OCI-LY7 (cell line): ENCODE results near the gene GAB4. TPM values are rescaled to one million over a fixed set of nuclear protein-coding genes. Genes with fewer than 3 reads are reported as not detected.
A peak's percentile ranks its signal among the peaks of the same experiment; 100 is the strongest.

Experiments used
- BruUV-seq: library from RNA; stranded (reverse); fragments of 400-500 nt; replicated peaks from 2 replicates; lab custom pipeline; 2021; lab: Mats Ljungman, UMichigan
- CTCF ChIA-PET: fragments of 300-600 bp; sonication (Branson Sonifier 250); formaldehyde crosslinking; loops from one replicate; lab custom pipeline; 2022; ENCODE audit warnings: antibody characterized with exemption; ENCODE audit not compliant: unreplicated experiment; lab: Charles Lee
- POLR2A ChIA-PET: fragments of 300-600 bp; sonication (Branson Sonifier 250); formaldehyde crosslinking; loops from one replicate; lab custom pipeline; 2022; ENCODE audit warnings: antibody characterized with exemption; lab: Charles Lee
- DNase-seq: peaks from one replicate; pipeline ENCODE4 v3.0.0-alpha.2; 2015; ENCODE audit warnings: low spot score
- H2AFZ ChIP-seq: fragments of 200-600 bp; sonication (generic), shearing (Covaris generic); 2 replicates; pipeline ENCODE4 v1.6.1; 2014; ENCODE audit warnings: mild to moderate bottlenecking, antibody characterized with exemption, low read length, moderate library complexity
- H3K27ac ChIP-seq: fragments of 200-600 bp; sonication (generic); 2 replicates; pipeline ENCODE4 v1.5.1; 2014; ENCODE audit warnings: mixed run types, low read depth, mild to moderate bottlenecking, moderate library complexity, low read length, inconsistent platforms; ENCODE audit not compliant: poor library complexity, severe bottlenecking
- H3K36me3 ChIP-seq: fragments of 200-600 bp; sonication (generic); 2 replicates; pipeline ENCODE4 v1.6.1; 2014; ENCODE audit warnings: mild to moderate bottlenecking, antibody characterized with exemption, low read length, moderate library complexity, mixed read lengths; ENCODE audit not compliant: insufficient read depth
- H3K4me1 ChIP-seq: fragments of 200-600 bp; sonication (generic); 2 replicates; pipeline ENCODE4 v1.5.1; 2014; ENCODE audit warnings: mild to moderate bottlenecking, low read length; ENCODE audit not compliant: insufficient read depth, poor library complexity, severe bottlenecking
- H3K4me2 ChIP-seq: fragments of 200-600 bp; sonication (generic); 2 replicates; pipeline ENCODE4 v1.6.1; 2014; ENCODE audit warnings: mild to moderate bottlenecking, low read length
- H3K4me3 ChIP-seq: fragments of 200-600 bp; sonication (generic); 2 replicates; pipeline ENCODE4 v1.5.1; 2014; ENCODE audit warnings: mild to moderate bottlenecking, low read depth, low read length; ENCODE audit not compliant: poor library complexity, severe bottlenecking
- H3K79me2 ChIP-seq: fragments of 200-600 bp; sonication (generic); 2 replicates; pipeline ENCODE4 v1.6.1; 2016; ENCODE audit warnings: low read depth, mild to moderate bottlenecking, low read length, moderate library complexity, mixed read lengths; ENCODE audit not compliant: insufficient read depth
- H3K9me2 ChIP-seq: fragments of 200-600 bp; sonication (generic); 2 replicates; pipeline ENCODE4 v1.6.1; 2016; ENCODE audit warnings: mild to moderate bottlenecking, low read length, mixed read lengths; ENCODE audit not compliant: insufficient read depth
- H3K9me3 ChIP-seq: fragments of 200-600 bp; sonication (generic); 2 replicates; pipeline ENCODE4 v1.6.1; 2014; ENCODE audit warnings: mild to moderate bottlenecking, mixed run types, low read length, mixed read lengths
- H4K20me1 ChIP-seq: fragments of 200-600 bp; sonication (generic); 2 replicates; pipeline ENCODE4 v1.6.1; 2014; ENCODE audit warnings: mild to moderate bottlenecking, antibody characterized with exemption, low read length, moderate library complexity, mixed read lengths; ENCODE audit not compliant: insufficient read depth
- CTCF ChIP-seq: fragments of 200-600 bp; sonication (generic); conservative IDR thresholded peaks from 2 replicates; pipeline ENCODE4 v1.5.1; 2014; ENCODE audit warnings: mild to moderate bottlenecking, antibody characterized with exemption, low read length, moderate library complexity, mixed read lengths
- EZH2phosphoT487 ChIP-seq: fragments of 200-600 bp; sonication (generic); IDR thresholded peaks from 2 replicates; pipeline ENCODE4 v1.6.1; 2018; ENCODE audit warnings: low read depth, borderline replicate concordance, mild to moderate bottlenecking, mixed run types, antibody characterized with exemption, low read length, moderate library complexity, mixed read lengths
- intact Hi-C: fragments of 100-400 bp; cut with micrococcal nuclease; formaldehyde crosslinking; loops from one replicate; pipeline ENCODE4 v1.10.0; 2022; ENCODE audit not compliant: unreplicated experiment
- total RNA-seq, 2 experiments: library from RNA; depleted of rRNA in 1 of 2; stranded (reverse); fragments of >200 nt in 1 of 2; shearing (Covaris generic) in 1 of 2; gene quantifications; 2 replicates each; pipeline ENCODE4 v1.2.3, GENCODE V29; 2014 to 2022

GAB4 gene
- total RNA-seq, 2 experiments from 2014 or later = not detected

- no peaks in the 10 kb centered on the region for H3K36me3 ChIP-seq
- TF ChIP-seq CTCF = peak; percentile 33
- no peak for TF ChIP-seq EZH2phosphoT487
- H3K4me2 ChIP-seq = no peak overlapping the region
- BruUV-seq = no TSS peak
- ChIA-PET POLR2A (interaction anchor here (0.7 to 0.9 kb wide), 4 partner anchors 11 to 19 kb away, joined by 3 to 7 read pairs (median 3); no protein-coding TSS in a partner anchor), CTCF (no interaction called here)
- H3K79me2 ChIP-seq = no peaks in the 10 kb centered on the region
- no peak for DNase-seq
- no peak overlapping the region for H3K4me3 ChIP-seq
- H3K9me2 ChIP-seq = no peaks in the 10 kb centered on the region
- intact Hi-C loops = no loop called here
- peaks cover 12% of the 10 kb centered on the region for H3K4me1 ChIP-seq
- H3K9me3 ChIP-seq = no peaks in the 10 kb centered on the region
- no peak overlapping the region for H3K27ac ChIP-seq
- no peak overlapping the region for H2AFZ ChIP-seq
- H4K20me1 ChIP-seq = no peaks in the 10 kb centered on the region
These were observed 75.4 kb downstream of the GAB4 start for GRCh38 chr22:16932577-16932976.

GRCh38 chr22:16925407-16925966 lies 82.5 kb downstream of the GAB4 start:
- Histone ChIP-seq H3K79me2 (no peaks in the 10 kb centered on the region), H3K36me3 (no peaks in the 10 kb centered on the region), H3K27ac (no peak overlapping the region), H2AFZ (no peak overlapping the region), H3K4me2 (no peak overlapping the region), H3K4me3 (no peak overlapping the region), H3K4me1 (peaks cover 47% of the 10 kb centered on the region), H3K9me3 (no peaks in the 10 kb centered on the region), H3K9me2 (no peaks in the 10 kb centered on the region), H4K20me1 (no peaks in the 10 kb centered on the region)
- no TSS peak for BruUV-seq
- DNase-seq = no peak
- intact Hi-C loops = loop anchor here (5.0 to 10.0 kb wide), 2 partner anchors 49 to 332 kb away; no protein-coding TSS in a partner anchor
- ChIA-PET POLR2A (interaction anchor here (0.6 to 1.1 kb wide), 3 partner anchors 8 to 58 kb away, joined by 3 to 5 read pairs (median 4); no protein-coding TSS in a partner anchor), CTCF (no interaction called here)
- TF ChIP-seq EZH2phosphoT487 (no peak), CTCF (no peak)

GRCh38 chr22:16922706-16923105 lies 85.3 kb downstream of the GAB4 start:
- intact Hi-C loops = loop anchor here (5.0 to 10.0 kb wide), 2 partner anchors 52 to 235 kb away; partner anchors contain the start of gene HDHD5
- POLR2A ChIA-PET = interaction anchor here (1.0 to 1.6 kb wide), 3 partner anchors 19 to 135 kb away, joined by 3 to 4 read pairs (median 3); no protein-coding TSS in a partner anchor

More at GRCh38 chr22:16922706-16923105, 85.3 kb downstream of the GAB4 start:
- no peak for TF ChIP-seq EZH2phosphoT487
- TF ChIP-seq CTCF = no peak
- CTCF ChIA-PET = interaction anchor here (1.1 kb wide), 1 partner anchor 9 kb away, joined by 3 read pairs; no protein-coding TSS in a partner anchor
- no peaks in the 10 kb centered on the region for H3K9me3 ChIP-seq
- H3K4me2 ChIP-seq = peak overlapping the region; percentile 86
- no peaks in the 10 kb centered on the region for H3K9me2 ChIP-seq
- peaks cover 57% of the 10 kb centered on the region for H3K4me1 ChIP-seq
- peak; percentile 42 for DNase-seq
- no TSS peak for BruUV-seq
- no peaks in the 10 kb centered on the region for H3K36me3 ChIP-seq
- H4K20me1 ChIP-seq = no peaks in the 10 kb centered on the region
- H2AFZ ChIP-seq = peak overlapping the region; percentile 42; the same call in 1 of the 2 replicates
- H3K27ac ChIP-seq = peak overlapping the region; percentile 85
- H3K4me3 ChIP-seq = peak overlapping the region; percentile 60
- no peaks in the 10 kb centered on the region for H3K79me2 ChIP-seq
